NB4 (cell line): ENCODE measurements around the gene RNF150.

Source experiments
- DNase-seq: peaks from one replicate; pipeline ENCODE4 v3.0.0; 2010; ENCODE audit warnings: low read depth
- H3K4me3 ChIP-seq: one replicate; pipeline ENCODE4 v1.5.1; 2011; ENCODE audit warnings: mild to moderate bottlenecking, low read depth, low read length, moderate library complexity
- CTCF ChIP-seq: IDR thresholded peaks from one replicate; pipeline ENCODE4 v1.5.1; 2012; ENCODE audit warnings: low read depth, low read length
- MAX ChIP-seq: IDR thresholded peaks from 2 replicates; pipeline ENCODE4 v1.6.1; 2011; ENCODE audit warnings: low read depth, low read length
- MYC ChIP-seq: IDR thresholded peaks from 2 replicates; pipeline ENCODE4 v1.6.1; 2011; ENCODE audit warnings: low read depth, low read length
- POLR2A ChIP-seq: IDR thresholded peaks from 2 replicates; pipeline ENCODE4 v1.6.1; 2011; ENCODE audit warnings: mild to moderate bottlenecking; ENCODE audit not compliant: insufficient read length; ENCODE audit errors: extremely low read depth

The RNF150 gene

GRCh38 chr4:141132709-141133145 is 542 bp downstream of the RNF150 start:
- TF ChIP-seq CTCF (no peak), MAX (no peak), MYC (no peak), POLR2A (no peak)
- H3K4me3 ChIP-seq = no peak overlapping the region

GRCh38 chr4:141132072-141132708 is 1.1 kb downstream of the RNF150 start:
- H3K4me3 ChIP-seq = no peak overlapping the region
- TF ChIP-seq MAX = no peak
- no peak for TF ChIP-seq CTCF
- no peak for TF ChIP-seq POLR2A
- no peak for TF ChIP-seq MYC
- no peak for DNase-seq

More at GRCh38 chr4:141132709-141133145, 542 bp downstream of the RNF150 start:
- DNase-seq = no peak

GRCh38 chr4:141131723-141132071 is 1.6 kb downstream of the RNF150 start:
- no peak for DNase-seq
- no peak overlapping the region for H3K4me3 ChIP-seq

GRCh38 chr4:141130947-141131605 is 2.2 kb downstream of the RNF150 start:
- no peak for DNase-seq
- TF ChIP-seq MYC (no peak), CTCF (no peak), POLR2A (no peak), MAX (no peak)
- H3K4me3 ChIP-seq = no peak overlapping the region

More at GRCh38 chr4:141131723-141132071, 1.6 kb downstream of the RNF150 start:
- TF ChIP-seq POLR2A = no peak
- TF ChIP-seq MYC = no peak
- no peak for TF ChIP-seq MAX
- TF ChIP-seq CTCF = no peak

GRCh38 chr4:141127884-141128283 is 5.4 kb downstream of the RNF150 start:
- no peak for DNase-seq
- no peak overlapping the region for H3K4me3 ChIP-seq
- TF ChIP-seq CTCF = no peak
- TF ChIP-seq MAX = no peak
- no peak for TF ChIP-seq POLR2A
- no peak for TF ChIP-seq MYC
